Gastroesophageal sphincter (tissue), 4 donors: ENCODE data around the gene TTC39B. TPM values are rescaled to one million over a fixed set of nuclear protein-coding genes. Genes with fewer than 3 reads are reported as not detected.

Experiments used
- small RNA-seq, 4 donors: library from RNA; depleted of rRNA; stranded (forward); fragments of <200 nt; gene quantifications; one replicate each; pipeline ENCODE3, GENCODE V24; 2016
- total RNA-seq, 4 donors: library from RNA; depleted of rRNA; stranded (reverse); fragments of >200 nt; gene quantifications; one replicate each; pipeline ENCODE4 v1.1.0, GENCODE V29; 2016

TTC39B gene
- total RNA-seq, 4 donors from 2014 or later = 9.0 to 15.4 (median 11.8) TPM

Small RNA genes within 50 kb of the gene (small RNA-seq; reads per million reads assigned to genes)
- gene RNU6-559P = 0 reads per million in 4 donors

Other genes starting within 250 kb of the TTC39B start
- gene SNAPC3, start 115.7 kb upstream of the TTC39B start, total RNA-seq = 10 to 100 TPM; 32.2 to 51.1 (median 36.4) TPM
- 100 to 1,000 TPM in 1 of 4 donors, 10 to 100 TPM in 3; 36.6 to 102 (median 55.9) TPM for gene PSIP1, start 203.8 kb upstream of the TTC39B start, total RNA-seq
- 1 to 10 TPM in 3 of 4 donors, under 1 TPM in 1; 0.94 to 4.5 (median 2.8) TPM for gene CCDC171, start 245.8 kb upstream of the TTC39B start, total RNA-seq